SK-N-SH (cell line): ENCODE results near the gene FZD2. TPM values are rescaled to one million over a fixed set of nuclear protein-coding genes. Genes with fewer than 3 reads are reported as not detected.

Experiments used
- CTCF ChIA-PET: fragments of 300-600, 350-600 bp; formaldehyde crosslinking; extraction: SDS; loops from one replicate; lab custom pipeline; 2021; lab: Yijun Ruan, JAX
- POLR2A ChIA-PET: fragments of 350-600 bp; sonication (Branson Sonifier 250); formaldehyde crosslinking; extraction: SDS; loops from one replicate; lab custom pipeline; 2020; ENCODE audit warnings: antibody characterized with exemption, inconsistent platforms; lab: Yijun Ruan, JAX
- DNase-seq: peaks from one replicate; pipeline ENCODE4 v3.0.0; 2012
- H2AFZ ChIP-seq: fragments of 200-600 bp; sonication (generic); 2 replicates; pipeline ENCODE4 v1.8.1; 2016; ENCODE audit warnings: antibody characterized with exemption, mild to moderate bottlenecking, low read depth
- H3F3A ChIP-seq: fragments of 200-600 bp; sonication (generic); replicated peaks from 2 replicates; pipeline ENCODE3; 2016; ENCODE audit warnings: antibody characterized with exemption, mild to moderate bottlenecking; ENCODE audit not compliant: insufficient read depth
- H3K27ac ChIP-seq, 2 experiments: fragments of 200-500 bp in 1 of 2; fragments of 200-600 bp in 1 of 2; sonication (Bioruptor generic) in 1 of 2; sonication (generic), shearing (Covaris generic) in 1 of 2; 2 replicates each; pipeline versions ENCODE4 v1.5.1 to v1.6.1; 2014 to 2016; ENCODE audit warnings: low read depth in 2 of 2, inconsistent platforms in 1 of 2, low read length in 1 of 2, mild to moderate bottlenecking in 1 of 2, mixed read lengths in 1 of 2
- H3K27me3 ChIP-seq: fragments of 200-600 bp; sonication (generic), shearing (Covaris generic); 2 replicates; pipeline ENCODE4 v1.6.1; 2016; ENCODE audit warnings: mixed run types; ENCODE audit not compliant: insufficient read depth
- H3K36me3 ChIP-seq, 2 experiments: fragments of 200-500 bp in 1 of 2; fragments of 200-600 bp in 1 of 2; sonication (Bioruptor generic) in 1 of 2; sonication (generic) in 1 of 2; replicated peaks in 1 of 2; 2 replicates each; pipeline versions ENCODE3 to v1.5.1; 2014 to 2016; ENCODE audit warnings: low read length in 1 of 2, mild to moderate bottlenecking in 1 of 2; ENCODE audit not compliant: insufficient read depth in 2 of 2, control insufficient read depth in 1 of 2
- H3K4me1 ChIP-seq, 2 experiments: fragments of 200-500 bp in 1 of 2; fragments of 200-600 bp in 1 of 2; sonication (Bioruptor generic) in 1 of 2; sonication (generic), shearing (Covaris generic) in 1 of 2; 2 replicates each; pipeline versions ENCODE4 v1.5.1 to v1.6.1; 2014 to 2016; ENCODE audit warnings: low read depth in 1 of 2, low read length in 1 of 2, mixed run types in 1 of 2; ENCODE audit not compliant: insufficient read depth in 2 of 2, control insufficient read depth in 1 of 2
- H3K4me2 ChIP-seq: fragments of 200-600 bp; sonication (generic), shearing (Covaris generic); 2 replicates; pipeline ENCODE4 v1.6.1; 2017; ENCODE audit warnings: mixed run types
- H3K4me3 ChIP-seq, 2 experiments: fragments of 200-500 bp in 1 of 2; fragments of 200-600 bp in 1 of 2; sonication (Bioruptor generic) in 1 of 2; sonication (generic), shearing (Covaris generic) in 1 of 2; 2 replicates each; pipeline versions ENCODE4 v1.5.1 to v1.8.1; 2014 to 2016; ENCODE audit warnings: low read depth in 2 of 2, inconsistent platforms in 1 of 2, low read length in 1 of 2, mild to moderate bottlenecking in 1 of 2, mixed read lengths in 1 of 2, moderate library complexity in 1 of 2
- H3K79me2 ChIP-seq: fragments of 200-600 bp; sonication (generic); 2 replicates; pipeline ENCODE4 v1.8.1; 2017; ENCODE audit warnings: mild to moderate bottlenecking; ENCODE audit not compliant: insufficient read depth
- H3K9ac ChIP-seq: fragments of 200-600 bp; sonication (generic); 2 replicates; pipeline ENCODE4 v1.6.1; 2017; ENCODE audit warnings: mixed run types
- H3K9me2 ChIP-seq: fragments of 200-600 bp; sonication (generic); 2 replicates; pipeline ENCODE4 v1.6.1; 2017; ENCODE audit warnings: mixed run types
- H3K9me3 ChIP-seq: fragments of 200-600 bp; sonication (generic); 2 replicates; pipeline ENCODE4 v1.6.1; 2017; ENCODE audit warnings: mixed run types, mild to moderate bottlenecking, moderate library complexity
- H4K20me1 ChIP-seq: fragments of 200-600 bp; sonication (generic); 2 replicates; pipeline ENCODE4 v1.6.1; 2017; ENCODE audit warnings: mild to moderate bottlenecking, mixed run types; ENCODE audit not compliant: insufficient read depth
- FOXJ3 ChIP-seq: sonication (generic); formaldehyde crosslinking; IDR thresholded peaks from 2 replicates; pipeline ENCODE4 v1.5.1; 2020; ENCODE audit warnings: mild to moderate bottlenecking, missing genetic modification reagents
- GATA2 ChIP-seq: sonication (generic); formaldehyde crosslinking; IDR thresholded peaks from 2 replicates; pipeline ENCODE4 v1.5.0; 2020; ENCODE audit warnings: mild to moderate bottlenecking, missing genetic modification reagents
- IRF3 ChIP-seq: fragments of 150-350 bp; IDR thresholded peaks from 2 replicates; pipeline ENCODE4 v1.6.1; 2016; ENCODE audit warnings: mild to moderate bottlenecking, low read depth, low read length
- JUND ChIP-seq: IDR thresholded peaks from 2 replicates; pipeline ENCODE4 v1.4.0; 2012
- MEF2A ChIP-seq: IDR thresholded peaks from 2 replicates; pipeline ENCODE4 v1.4.0; 2012; ENCODE audit warnings: low read depth, borderline replicate concordance
- NFIC ChIP-seq: IDR thresholded peaks from 2 replicates; pipeline ENCODE4 v1.4.0; 2012; ENCODE audit warnings: borderline replicate concordance
- RCOR1 ChIP-seq: fragments of 150-350 bp; IDR thresholded peaks from 2 replicates; pipeline ENCODE4 v1.6.1; 2017; ENCODE audit warnings: antibody characterized with exemption, low read length
- RXRA ChIP-seq: IDR thresholded peaks from 2 replicates; pipeline ENCODE4 v1.4.0; 2012; ENCODE audit warnings: low read depth, mild to moderate bottlenecking, borderline replicate concordance
- TAF1 ChIP-seq: IDR thresholded peaks from 2 replicates; pipeline ENCODE4 v1.6.1; 2012; ENCODE audit warnings: low read depth, mild to moderate bottlenecking, low read length, moderate library complexity, borderline replicate concordance
- TCF12 ChIP-seq: IDR thresholded peaks from 2 replicates; pipeline ENCODE4 v1.4.0; 2012
- USF1 ChIP-seq: IDR thresholded peaks from 2 replicates; pipeline ENCODE4 v1.4.0; 2012; ENCODE audit warnings: low read depth, borderline replicate concordance
- WGBS: methylation state at CpG from one replicate; pipeline ENCODE4 v1.1.6; 2017; ENCODE audit warnings: low lambda C conversion rate; 5-methylcytosine and 5-hydroxymethylcytosine counted together
- polyA plus RNA-seq, 3 experiments: library from polyadenylated mRNA; depleted of rRNA; stranded (reverse); fragments of >200 nt; gene quantifications; 2 replicates each; pipeline ENCODE4 v1.2.3, GENCODE V29; 2012
- TF ChIP-seq, protein P1 (sequence below): IDR thresholded peaks from 2 replicates; pipeline ENCODE4 v1.4.0; 2012; ENCODE audit warnings: low read depth

FZD2 gene
- polyA plus RNA-seq, 1 of the 3 experiments (the other 2 are of a cell fraction), result 35.1 TPM

GRCh38 chr17:44559634-44560554 is 2.6 kb downstream of the FZD2 start (continued):
- no peak for TF ChIP-seq GATA2 (CRISPR knock-in tag)

GRCh38 chr17:44561237-44561623 is 3.9 kb downstream of the FZD2 start:
- no peak overlapping the region for H2AFZ ChIP-seq
- no peak overlapping the region for H3K27ac ChIP-seq
- no peak overlapping the region; a peak in 1 of 4 replicates for H3K4me3 ChIP-seq
- 83% methylated on average over 3 of the region's 3 CpGs for WGBS
- H3K79me2 ChIP-seq, result peaks cover 43% of the 10 kb centered on the region
- H3F3A ChIP-seq, result no peaks in the 10 kb centered on the region
- peaks cover 12% of the 10 kb centered on the region; the same call in 1 of the 2 replicates for H4K20me1 ChIP-seq
- no peaks in the 10 kb centered on the region for H3K27me3 ChIP-seq
- H3K9ac ChIP-seq, result no peak overlapping the region
- TF ChIP-seq RXRA (no peak), TCF12 (no peak), USF1 (no peak)
- CTCF ChIA-PET, result interaction anchor here (0.9 to 2.7 kb wide), 4 partner anchors 28 to 76 kb away, joined by 3 to 13 read pairs (median 3); no protein-coding TSS in a partner anchor
- POLR2A ChIA-PET, result no interaction called here
- peaks cover 3 to 4% of the 10 kb centered on the region in 2 experiments for H3K36me3 ChIP-seq
- H3K4me2 ChIP-seq, result peak overlapping the region; percentile 84; the same call in 1 of the 2 replicates
- no peaks in the 10 kb centered on the region for H3K9me2 ChIP-seq
- H3K9me3 ChIP-seq, result no peaks in the 10 kb centered on the region
- H3K4me1 ChIP-seq, result peaks cover 5 to 31% of the 10 kb centered on the region in 2 experiments; a peak in 2 of 4 replicates
- DNase-seq, result no peak

DNA sequence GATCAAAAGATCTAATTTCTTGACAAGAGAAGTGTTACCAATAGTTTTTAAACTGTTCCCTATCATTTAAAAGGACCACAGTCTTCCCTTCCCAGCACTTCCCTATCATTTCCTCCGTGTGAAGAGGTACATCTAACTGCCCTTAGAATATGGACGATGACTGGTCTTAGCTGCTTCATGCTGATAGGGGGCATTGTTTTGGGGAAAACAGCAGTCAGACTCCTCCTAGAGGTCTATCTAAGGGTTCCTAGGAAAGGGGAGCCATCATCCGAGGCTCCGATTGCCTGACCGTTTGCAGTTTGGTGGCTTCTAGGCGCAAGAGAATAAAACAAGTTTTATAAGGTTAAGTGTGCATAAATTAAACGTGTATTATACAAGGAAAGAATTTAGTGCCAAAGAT is 7.1 kb downstream of the FZD2 start:
- peaks cover 0 to 21% of the 10 kb centered on the region in 2 experiments; a peak in 1 of 4 replicates for H3K4me1 ChIP-seq
- no peak overlapping the region for H3K27ac ChIP-seq
- peaks cover 0 to 4% of the 10 kb centered on the region in 2 experiments for H3K36me3 ChIP-seq
- H3K27me3 ChIP-seq, result no peaks in the 10 kb centered on the region
- no peaks in the 10 kb centered on the region for H3K9me2 ChIP-seq
- no peak for TF ChIP-seq TCF12
- no peak for TF ChIP-seq RCOR1
- TF ChIP-seq NFIC, result no peak
- TF ChIP-seq FOXJ3 (CRISPR knock-in tag), result no peak
- TF ChIP-seq, protein P1, sequence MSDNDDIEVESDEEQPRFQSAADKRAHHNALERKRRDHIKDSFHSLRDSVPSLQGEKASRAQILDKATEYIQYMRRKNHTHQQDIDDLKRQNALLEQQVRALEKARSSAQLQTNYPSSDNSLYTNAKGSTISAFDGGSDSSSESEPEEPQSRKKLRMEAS, result no peak
- TF ChIP-seq TAF1, result no peak
- TF ChIP-seq IRF3, result no peak
- no peak for TF ChIP-seq MEF2A
- TF ChIP-seq JUND, result no peak
- no peak for DNase-seq
- peaks cover 25% of the 10 kb centered on the region for H3K79me2 ChIP-seq
- H3F3A ChIP-seq, result peaks cover 24% of the 10 kb centered on the region
- CTCF ChIA-PET, result interaction anchor here (1.4 kb wide), 1 partner anchor 11 kb away, joined by 4 read pairs; no protein-coding TSS in a partner anchor
- H3K9me3 ChIP-seq, result no peaks in the 10 kb centered on the region
- H4K20me1 ChIP-seq, result peaks cover 5% of the 10 kb centered on the region; the same call in 1 of the 2 replicates
- WGBS, result 61% methylated on average over 7 of the region's 7 CpGs
- H2AFZ ChIP-seq, result no peak overlapping the region
- H3K4me3 ChIP-seq, result no peak overlapping the region
- no peak overlapping the region for H3K4me2 ChIP-seq
- POLR2A ChIA-PET, result no interaction called here
- no peak overlapping the region for H3K9ac ChIP-seq
